GM18520 (cell line): ENCODE data around the gene STXBP5.
A peak's percentile ranks its signal among the peaks of the same experiment; 100 is the strongest.

Experiments
- ATAC-seq: cut with Tn5 transposase; IDR thresholded peaks from one replicate; pipeline ENCODE4 v1.9.1; 2021; ENCODE audit not compliant: unreplicated experiment

The STXBP5 gene

GRCh38 chr6:147207837-147208754, 3.9 kb downstream of the STXBP5 start:
- ATAC-seq: no peak

DNA sequence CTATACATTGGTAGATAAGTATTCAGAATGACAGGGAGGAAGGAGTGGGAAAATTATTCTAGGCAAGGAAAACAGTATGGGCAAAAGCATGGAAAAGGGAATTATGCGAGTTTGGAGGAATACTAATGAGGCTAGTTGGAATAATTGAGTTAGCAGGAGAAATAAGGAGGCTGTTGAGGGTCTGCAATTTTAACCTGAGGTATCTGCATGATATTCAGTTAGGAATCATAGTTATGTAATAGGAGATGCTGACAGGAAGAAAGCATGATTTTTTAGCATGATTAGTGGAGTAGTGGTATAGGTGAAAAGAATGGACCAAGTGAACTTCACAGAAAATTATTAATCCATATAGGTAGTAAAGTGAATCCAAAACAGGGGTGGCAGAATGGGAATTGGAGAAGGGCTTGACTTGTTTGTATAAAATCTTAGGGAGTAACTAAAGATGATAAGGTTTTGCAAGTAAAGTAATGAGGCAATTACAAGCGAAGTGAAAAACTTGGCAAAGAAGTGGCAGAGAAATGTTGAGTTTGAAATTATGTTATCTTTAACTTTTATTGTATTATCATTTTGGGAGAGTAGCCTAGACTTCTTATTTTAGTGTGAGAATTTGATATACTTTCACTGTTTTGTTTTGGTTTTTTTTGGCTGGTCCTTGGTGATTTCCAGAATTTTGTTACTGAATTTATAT, 5.7 kb downstream of the STXBP5 start:
- ATAC-seq: no peak

DNA sequence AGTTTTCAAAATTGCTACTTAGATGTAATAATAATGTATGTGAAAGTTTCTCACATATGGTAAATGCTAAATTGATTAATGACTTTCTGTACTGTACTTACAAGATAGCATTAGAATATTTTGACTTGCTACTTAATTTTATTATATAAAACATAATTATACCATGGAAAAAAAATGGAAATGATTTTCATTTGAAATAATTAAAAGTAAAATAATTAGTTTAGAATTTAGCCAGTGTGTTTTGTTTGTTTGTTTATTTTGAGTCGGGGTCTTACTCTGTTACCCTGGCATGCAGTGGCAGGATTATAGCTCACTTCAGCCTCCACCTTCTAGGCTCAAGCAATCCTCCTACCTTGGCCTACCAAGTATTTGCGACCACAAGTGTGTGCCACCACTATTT, 7.1 kb downstream of the STXBP5 start:
- ATAC-seq: no peak

GRCh38 chr6:147211831-147212230, 7.6 kb downstream of the STXBP5 start:
- no peak for ATAC-seq

- ATAC-seq: no peak
These were observed 8.4 kb downstream of the STXBP5 start for GRCh38 chr6:147212622-147213021.

GRCh38 chr6:147213772-147214171, 9.6 kb downstream of the STXBP5 start:
- ATAC-seq: no peak

DNA sequence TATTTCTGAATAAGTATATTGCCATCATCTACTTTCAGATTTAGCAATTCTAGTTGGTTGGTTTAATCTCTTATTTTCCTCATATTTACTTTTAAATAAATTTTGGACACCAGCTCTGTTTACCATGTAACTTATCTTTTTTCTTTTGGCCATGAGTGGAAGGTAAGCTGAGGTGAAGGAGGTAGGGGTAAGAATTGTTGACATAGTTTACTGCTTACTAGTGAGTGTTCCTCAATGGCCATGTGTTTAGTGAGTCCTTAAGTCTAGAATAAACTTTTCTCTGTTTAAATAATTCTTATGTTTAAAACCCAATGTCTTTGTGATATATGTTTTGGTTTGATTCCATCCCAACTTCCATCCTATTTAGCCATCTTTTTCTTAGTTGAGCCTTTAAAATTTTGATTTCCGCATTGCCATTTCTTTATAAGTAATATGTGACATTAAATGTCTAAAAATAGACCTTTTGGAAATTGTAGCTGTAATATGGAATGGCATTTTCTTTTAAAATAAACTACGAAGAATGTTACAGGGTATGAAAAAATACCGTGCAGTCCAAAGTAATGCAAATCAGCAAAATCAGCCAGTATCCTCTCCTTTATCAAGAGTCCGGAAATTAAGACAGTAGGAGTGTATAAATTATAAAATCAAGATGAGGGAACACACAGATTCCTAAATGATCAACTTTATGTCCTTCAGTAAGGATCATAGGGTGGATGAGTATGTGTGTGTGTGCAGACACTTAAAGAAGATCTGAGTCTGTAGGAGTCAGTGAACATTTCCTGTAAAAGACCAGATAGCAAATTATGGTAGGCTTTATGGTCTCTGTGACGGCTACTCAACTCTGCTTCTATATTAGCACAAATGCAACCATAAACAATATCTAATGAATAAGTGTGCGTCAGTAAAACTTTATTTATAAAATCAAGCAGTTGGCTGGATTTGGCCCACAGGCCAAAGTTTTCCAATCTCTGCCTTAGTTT, 10.3 kb downstream of the STXBP5 start:
- no peak for ATAC-seq

DNA sequence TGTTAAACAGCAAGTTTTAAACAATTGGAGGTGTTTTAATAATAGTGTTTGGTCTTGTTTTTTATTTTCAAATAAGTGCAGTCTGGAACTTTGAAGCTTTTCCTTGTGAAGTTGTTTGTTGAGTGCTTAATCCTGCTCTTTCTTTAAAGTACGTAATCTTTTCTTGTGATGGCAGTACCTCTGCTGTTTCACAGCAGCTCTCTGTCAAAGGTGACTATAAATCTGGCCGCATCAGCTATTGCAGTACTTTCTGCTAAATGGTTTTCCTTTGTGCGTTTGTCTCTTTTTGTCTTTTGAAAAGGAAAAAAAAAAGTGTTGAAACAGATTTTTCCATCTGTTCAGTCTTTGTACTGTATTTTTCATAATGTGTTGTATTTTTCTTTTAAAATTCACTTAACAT, 12.7 kb downstream of the STXBP5 start:
- no peak for ATAC-seq

DNA sequence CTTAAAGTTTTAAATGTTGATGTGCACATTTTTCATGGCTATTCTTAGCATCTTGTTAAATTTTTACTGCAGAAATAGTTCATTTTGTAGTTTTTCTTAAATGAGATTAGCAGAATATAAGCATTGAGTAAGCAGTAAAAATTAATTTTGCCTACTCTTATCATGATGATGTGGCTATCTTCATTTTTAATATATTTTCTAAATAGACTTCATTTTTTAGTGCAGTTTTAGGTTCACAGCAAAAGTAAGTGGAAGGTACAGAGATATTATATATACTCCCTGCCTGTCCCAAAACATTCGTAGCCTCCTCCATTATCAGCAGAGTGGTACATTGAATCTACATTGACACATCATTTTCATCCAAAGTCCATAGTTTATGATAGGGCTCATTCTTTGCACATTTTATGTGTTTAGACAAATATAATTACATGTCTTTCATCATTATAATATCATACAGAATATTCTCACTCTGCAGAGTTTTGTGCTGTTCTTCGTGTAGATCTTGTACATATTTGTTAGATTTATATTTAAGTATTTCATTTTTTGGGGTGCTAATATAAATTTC, 13.7 kb downstream of the STXBP5 start:
- ATAC-seq: no peak

DNA sequence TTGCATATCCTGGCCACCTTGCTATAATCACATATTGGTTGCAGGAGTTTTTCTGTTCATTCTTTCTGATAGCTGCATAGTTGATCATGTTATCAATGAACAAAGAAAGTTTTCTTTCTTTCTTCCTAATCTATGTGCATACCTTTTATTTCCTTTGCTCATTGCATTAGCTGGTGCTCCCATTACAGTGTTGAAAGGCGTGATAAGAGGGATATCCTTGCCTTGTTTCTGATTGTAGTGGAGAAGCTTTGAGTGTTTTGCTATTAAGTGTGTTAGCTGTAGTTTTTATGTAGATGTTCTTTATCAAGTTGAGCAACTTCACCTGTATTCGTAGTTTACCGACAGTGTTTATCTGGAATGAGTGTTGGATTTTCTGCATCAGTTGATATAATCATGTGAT, 14.6 kb downstream of the STXBP5 start:
- ATAC-seq: no peak

GRCh38 chr6:147219463-147219862, 15.2 kb downstream of the STXBP5 start:
- ATAC-seq: no peak

DNA sequence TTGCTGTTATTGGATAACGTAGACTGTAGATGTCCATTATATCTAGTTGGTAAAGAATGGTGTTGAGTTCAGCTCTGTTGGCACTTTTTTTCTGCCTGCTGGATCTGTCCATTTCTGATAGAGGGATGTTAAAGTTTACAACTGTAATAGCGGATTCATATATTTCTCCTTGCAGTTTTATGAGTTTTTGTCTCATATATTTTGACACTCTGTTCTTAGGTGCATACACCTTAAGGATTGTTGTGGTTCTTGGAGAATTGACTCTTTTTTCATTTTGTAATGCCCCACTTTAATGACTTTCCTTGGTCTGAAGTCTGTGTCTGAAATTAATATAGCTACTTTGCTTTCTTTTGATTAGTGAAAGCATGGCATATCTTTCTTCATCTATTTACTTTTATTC, 16.1 kb downstream of the STXBP5 start:
- ATAC-seq: no peak

DNA sequence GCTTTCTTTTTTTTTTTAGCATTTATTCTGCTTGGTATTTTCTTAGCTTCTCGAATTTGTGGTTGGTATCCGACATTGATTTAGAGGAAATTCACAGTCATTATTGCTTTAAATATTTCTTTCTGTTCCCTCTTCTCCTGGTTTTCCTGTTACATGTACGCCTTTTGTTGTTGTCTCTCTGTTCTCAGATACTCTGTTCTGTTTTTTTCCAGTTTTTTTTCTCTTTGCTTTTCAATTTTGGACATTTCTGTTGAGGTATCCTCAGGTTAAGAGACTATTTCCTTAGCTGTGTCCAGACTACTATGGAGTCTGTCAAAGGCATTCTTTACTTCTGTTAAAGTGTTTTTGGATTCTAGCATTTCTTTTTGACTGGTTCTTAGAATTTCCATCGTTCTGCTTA, 17.5 kb downstream of the STXBP5 start:
- no peak for ATAC-seq

DNA sequence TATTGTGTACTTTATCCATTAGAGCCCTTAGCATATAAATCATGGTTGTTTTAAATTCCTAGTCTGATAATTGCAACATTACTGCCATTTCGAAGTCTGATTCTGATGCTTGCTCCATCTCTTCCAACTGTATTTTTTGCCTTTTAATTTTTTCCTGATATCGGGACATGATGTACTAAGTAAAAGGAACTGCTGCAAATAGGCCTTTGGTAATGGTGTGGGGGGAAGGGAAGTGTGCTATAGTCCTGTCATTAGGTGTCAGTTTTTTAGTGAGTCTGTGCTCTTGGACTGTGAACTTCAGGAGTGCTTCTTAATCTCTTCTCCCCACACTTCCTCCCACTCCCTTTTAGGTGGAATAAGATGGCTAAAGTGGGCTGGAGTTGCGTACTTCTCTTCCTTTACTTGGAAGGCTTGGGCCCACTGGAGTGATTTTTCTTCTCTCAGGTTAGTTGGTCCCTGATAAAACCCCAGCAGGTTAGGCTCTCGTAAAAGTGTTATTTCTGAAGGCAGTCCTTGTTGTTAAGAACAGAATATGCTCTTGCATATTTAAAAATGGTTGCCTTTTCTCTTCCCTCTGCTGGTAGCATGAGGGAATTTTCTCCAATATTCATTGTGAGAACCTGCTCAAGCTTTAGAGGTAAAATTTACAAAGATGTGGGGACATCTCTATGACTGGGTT, 18.1 kb downstream of the STXBP5 start:
- peak; percentile 53 for ATAC-seq

DNA sequence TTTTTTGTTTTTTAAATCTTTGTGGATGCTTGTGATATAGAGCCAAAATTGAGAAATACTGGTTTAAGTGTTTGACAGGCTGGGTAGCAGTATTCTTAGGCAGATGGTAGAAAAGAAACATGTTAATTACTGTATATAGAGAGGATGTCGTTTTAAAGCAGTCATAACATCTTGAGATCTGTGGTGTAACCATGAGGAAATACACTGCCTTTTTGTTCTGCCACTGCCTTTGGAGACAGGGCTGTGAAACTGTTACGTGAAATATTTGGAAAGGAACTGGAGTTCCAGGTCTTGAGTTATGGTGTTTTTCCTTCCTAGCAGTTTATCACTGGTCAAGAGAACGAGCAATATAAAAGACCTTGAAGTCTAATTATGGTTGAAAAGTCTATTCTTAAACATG, 19.5 kb downstream of the STXBP5 start:
- ATAC-seq: no peak

GRCh38 chr6:147226163-147226724, 22.0 kb downstream of the STXBP5 start:
- ATAC-seq: no peak

DNA sequence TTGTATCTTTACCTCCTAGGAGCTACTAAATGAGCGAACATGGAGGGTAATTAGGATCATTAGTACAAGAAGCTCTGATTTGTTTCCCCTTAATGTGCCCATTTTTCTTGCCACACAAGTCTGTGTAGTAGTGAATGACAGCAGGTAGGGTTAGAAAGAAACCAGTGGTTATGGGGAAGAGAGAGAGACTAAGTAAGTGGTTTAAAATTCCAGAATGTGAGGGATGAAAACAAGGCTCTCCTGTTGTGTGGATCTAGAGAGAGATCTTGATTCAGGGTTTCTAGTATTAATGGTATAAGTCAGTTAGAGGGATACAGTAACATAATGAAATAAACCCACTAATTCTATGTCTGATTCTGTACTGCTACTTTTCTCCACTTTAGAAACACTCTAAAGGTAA, 22.7 kb downstream of the STXBP5 start:
- no peak for ATAC-seq

DNA sequence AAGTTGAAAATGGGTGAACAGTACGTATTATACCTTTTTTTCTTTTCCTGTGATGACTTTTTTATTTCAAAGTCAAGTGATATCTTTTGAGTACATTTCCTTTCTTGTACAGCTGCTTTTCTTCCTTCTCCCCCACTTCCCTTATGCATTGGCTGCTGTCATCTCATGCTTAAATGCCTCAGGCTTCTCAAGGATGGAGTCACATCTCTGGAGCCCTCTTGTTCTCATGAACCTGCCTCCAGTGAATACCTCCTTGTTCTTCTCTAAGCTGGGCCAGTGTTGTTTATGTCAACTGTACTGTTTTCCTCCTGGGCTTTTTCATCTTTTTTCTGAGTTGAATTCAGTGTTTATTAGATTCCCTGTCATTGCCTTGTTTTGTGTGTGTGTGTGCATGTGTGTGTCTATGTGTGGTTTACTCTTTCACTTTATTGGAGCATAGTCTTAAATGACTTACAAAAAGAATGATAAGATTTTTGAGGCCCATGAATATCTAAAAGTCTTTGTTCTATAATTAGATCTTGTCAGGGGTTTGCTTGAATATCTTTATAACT, 23.6 kb downstream of the STXBP5 start:
- no peak for ATAC-seq

DNA sequence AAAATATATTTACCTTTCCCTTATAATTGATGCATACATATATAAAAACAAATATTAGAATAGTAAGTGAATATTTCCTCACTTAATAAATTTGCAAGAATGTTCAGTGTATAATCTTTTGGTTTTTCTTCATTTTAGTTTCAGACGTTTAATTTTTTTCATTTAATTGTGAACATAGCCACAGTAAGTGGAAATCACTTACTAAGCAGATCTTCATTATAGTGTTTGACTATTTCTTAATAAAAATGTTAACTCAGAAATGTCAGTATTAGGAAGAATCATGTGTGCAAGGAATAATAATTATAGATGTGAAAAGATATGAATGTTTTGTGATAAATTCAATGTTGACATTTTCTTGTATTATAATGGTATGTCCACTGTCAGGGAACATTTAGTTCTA, 27.4 kb downstream of the STXBP5 start:
- no peak for ATAC-seq

DNA sequence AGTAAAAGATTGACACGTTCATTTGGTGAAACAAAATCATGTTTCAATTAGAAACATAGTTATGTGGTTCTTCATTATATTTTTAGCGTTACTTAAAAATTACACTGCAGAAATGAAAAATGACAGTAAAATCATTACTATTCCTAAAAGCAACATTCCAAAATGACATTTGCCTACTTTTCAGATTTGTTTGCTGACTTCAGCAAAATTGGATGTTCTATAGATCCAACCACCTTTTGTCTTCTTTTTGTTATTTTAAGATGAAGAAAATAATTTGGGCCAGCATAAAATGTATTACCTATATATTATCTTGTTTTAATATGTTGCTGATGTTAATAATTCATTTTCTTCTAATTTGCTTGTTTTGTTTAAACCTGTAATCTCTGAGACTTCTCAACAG, 30.5 kb downstream of the STXBP5 start:
- no peak for ATAC-seq
